B cell (primary cell): ENCODE results near the gene PARD3. TPM values are rescaled to one million over a fixed set of nuclear protein-coding genes. Genes with fewer than 3 reads are reported as not detected.

Experiments
- ATAC-seq: fragments of 200-7000 bp; cut with Tn5 transposase; one replicate; pipeline ENCODE4 v1.10.0; 2021; ENCODE audit warnings: low read depth, mild to moderate bottlenecking, moderate number of reproducible peaks, moderate library complexity
- CTCF ChIA-PET: fragments of 350-600 bp; sonication (Branson Sonifier 250); formaldehyde crosslinking; loops from one replicate; lab custom pipeline; 2021; ENCODE audit warnings: antibody characterized with exemption, inconsistent platforms; lab: Charles Lee
- POLR2A ChIA-PET: fragments of 350-600 bp; sonication (Branson Sonifier 250); formaldehyde crosslinking; loops from one replicate; lab custom pipeline; 2021; ENCODE audit warnings: antibody characterized with exemption; lab: Charles Lee
- DNase-seq: peaks from one replicate; pipeline ENCODE4 v3.0.0; 2013
- H2AFZ ChIP-seq: 2 replicates; pipeline ENCODE4 v1.6.1; 2012; ENCODE audit warnings: mild to moderate bottlenecking, low read depth, low read length; ENCODE audit not compliant: insufficient read depth, poor library complexity, severe bottlenecking
- H3K27ac ChIP-seq, 2 donors: 1 replicate in 1 of 2; 2 replicates in 1 of 2; pipeline ENCODE4 v1.5.1; 2012 to 2013; ENCODE audit warnings: low read length in 2 of 2, mild to moderate bottlenecking in 2 of 2, moderate library complexity in 1 of 2
- H3K27me3 ChIP-seq, 4 experiments: fragments of 200-600 bp in 1 of 4; sonication (generic) in 1 of 4; replicated peaks in 1 of 4; 1 replicate in 2 of 4; 2 replicates in 2 of 4; pipeline versions ENCODE4 v1.6.1 to v1.7.0; 2013 to 2016; ENCODE audit warnings: low read length in 3 of 4, mild to moderate bottlenecking in 2 of 4, mixed read lengths in 1 of 4, moderate library complexity in 1 of 4; ENCODE audit not compliant: insufficient read depth in 4 of 4, control insufficient read depth in 3 of 4; ENCODE audit errors: control extremely low read depth in 1 of 4
- H3K36me3 ChIP-seq, 2 experiments: replicated peaks in 1 of 2; 1 replicate in 1 of 2; 2 replicates in 1 of 2; pipeline versions ENCODE4 v1.6.1 to v1.7.1; 2013; ENCODE audit warnings: low read length in 1 of 2; ENCODE audit not compliant: insufficient read depth in 2 of 2, control insufficient read depth in 1 of 2; ENCODE audit errors: control extremely low read depth in 1 of 2, extremely low read depth in 1 of 2
- H3K4me1 ChIP-seq, 2 donors: fragments of 200-600 bp in 1 of 2; sonication (generic) in 1 of 2; 1 replicate in 1 of 2; 2 replicates in 1 of 2; pipeline versions ENCODE4 v1.5.1 to v1.6.1; 2013 to 2017; ENCODE audit warnings: low read length in 2 of 2; ENCODE audit not compliant: control insufficient read depth in 2 of 2, insufficient read depth in 2 of 2
- H3K4me2 ChIP-seq: replicated peaks from 2 replicates; pipeline ENCODE3; 2012; ENCODE audit warnings: mild to moderate bottlenecking, low read depth, low read length; ENCODE audit not compliant: poor library complexity, severe bottlenecking
- H3K4me3 ChIP-seq, 5 experiments: fragments of 200-600 bp in 1 of 5; sonication (generic) in 1 of 5; 1 replicate in 3 of 5; 2 replicates in 2 of 5; pipeline versions ENCODE4 v1.5.1 to v1.7.0; 2011 to 2016; ENCODE audit warnings: low read length in 4 of 5, mild to moderate bottlenecking in 4 of 5, low read depth in 2 of 5, control low read depth in 1 of 5, moderate library complexity in 1 of 5; ENCODE audit not compliant: insufficient read depth in 1 of 5; ENCODE audit errors: control extremely low read depth in 1 of 5, extremely low read depth in 1 of 5
- H3K79me2 ChIP-seq: fragments of 200-600 bp; sonication (generic); one replicate; pipeline ENCODE4 v1.6.0; 2016; ENCODE audit warnings: low read length; ENCODE audit not compliant: control insufficient read depth, insufficient read depth
- H3K9ac ChIP-seq: fragments of 200-600 bp; sonication (generic); 2 replicates; pipeline ENCODE4 v1.6.1; 2017; ENCODE audit warnings: mild to moderate bottlenecking, low read length, moderate library complexity
- H3K9me3 ChIP-seq, 3 donors: one replicate each; pipeline versions ENCODE4 v1.6.1 to v1.7.1; 2013; ENCODE audit warnings: low read length in 2 of 3; ENCODE audit not compliant: control insufficient read depth in 2 of 3, insufficient read depth in 1 of 3; ENCODE audit errors: control extremely low read depth in 1 of 3
- H4K20me1 ChIP-seq: 2 replicates; pipeline ENCODE4 v1.6.0; 2012; ENCODE audit warnings: mild to moderate bottlenecking, low read length; ENCODE audit not compliant: insufficient read depth, control insufficient read depth, poor library complexity, severe bottlenecking
- H3K27ac Mint-ChIP-seq: one replicate; pipeline ENCODE4 v1.8.0; 2021; ENCODE audit warnings: mixed read lengths
- H3K27me3 Mint-ChIP-seq: one replicate; pipeline ENCODE4 v1.8.0; 2021; ENCODE audit warnings: mixed read lengths
- H3K4me1 Mint-ChIP-seq: one replicate; pipeline ENCODE4 v1.8.0; 2021; ENCODE audit warnings: mixed read lengths
- H3K4me3 Mint-ChIP-seq: one replicate; pipeline ENCODE4 v1.8.0; 2021; ENCODE audit warnings: mixed read lengths
- H3K9me3 Mint-ChIP-seq: one replicate; pipeline ENCODE4 v1.8.0; 2022; ENCODE audit warnings: mixed read lengths; ENCODE audit not compliant: insufficient read depth
- EZH2 ChIP-seq: IDR thresholded peaks from 2 replicates; pipeline ENCODE4 v1.6.1; 2012; ENCODE audit warnings: borderline replicate concordance, low read depth, mild to moderate bottlenecking, moderate library complexity, low read length; ENCODE audit not compliant: insufficient read depth, poor library complexity, severe bottlenecking
- WGBS: methylation state at CpG from one replicate; pipeline ENCODE4 v1.1.5; 2013; ENCODE audit warnings: missing lambda C conversion rate; ENCODE audit not compliant: insufficient coverage; 5-methylcytosine and 5-hydroxymethylcytosine counted together
- intact Hi-C: fragments of 100-400 bp; cut with micrococcal nuclease; formaldehyde crosslinking; loops from one replicate; pipeline ENCODE4 v1.10.0; 2022
- polyA plus RNA-seq: library from polyadenylated mRNA; depleted of rRNA; stranded (reverse); fragments of >200 nt; gene quantifications from 2 replicates; pipeline ENCODE4 v1.2.3, GENCODE V29; 2012
- total RNA-seq, 2 donors: library from RNA; stranded (reverse); fragments of 120-200 nt in 1 of 2; gene quantifications; 1 replicate in 1 of 2; 2 replicates in 1 of 2; pipeline versions ENCODE4 v1.2.3 to v1.2.4, GENCODE V29; 2013 to 2022
- TF ChIP-seq, protein P1 (sequence below): fragments of 200-600 bp; IDR thresholded peaks from one replicate; pipeline ENCODE4 v1.8.0; 2022; ENCODE audit warnings: antibody characterized with exemption, mild to moderate bottlenecking

Gene PARD3
- total and polyA plus RNA-seq, 2 donors (not counting 1 experiment from before 2014, with no cell fraction given) = not detected

DNA sequence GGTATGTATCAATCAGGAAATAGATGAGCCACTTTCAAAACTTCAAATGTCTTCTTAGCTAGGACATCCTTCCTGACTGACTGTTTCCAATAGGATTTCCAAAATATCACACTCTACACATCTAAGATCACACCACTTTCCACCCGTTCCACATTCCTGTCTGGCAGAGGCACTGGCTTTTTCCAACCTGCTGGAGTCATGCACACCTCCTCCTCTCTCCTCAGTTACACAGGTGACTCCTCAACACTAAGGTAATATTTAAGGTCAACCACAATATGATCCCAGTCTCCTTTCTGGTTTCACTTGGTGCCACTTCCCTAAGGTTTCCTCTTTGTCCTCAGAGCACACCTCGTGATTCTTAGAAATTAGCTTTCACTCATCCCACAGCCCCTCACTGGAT, 196.5 kb downstream of the PARD3 start:
- no peak overlapping the region for H3K9ac ChIP-seq
- Mint-ChIP-seq H3K4me1 (no peaks in the 10 kb centered on the region), H3K27me3 (peaks cover 6% of the 10 kb centered on the region), H3K4me3 (no peak overlapping the region), H3K27ac (no peak overlapping the region), H3K9me3 (no peaks in the 10 kb centered on the region)
- H3K9me3 ChIP-seq = no peaks in the 10 kb centered on the region
- TF ChIP-seq EZH2 = no peak
- intact Hi-C loops = no loop called here
- H4K20me1 ChIP-seq = no peaks in the 10 kb centered on the region
- no peak overlapping the region for H3K4me3 ChIP-seq
- CTCF ChIA-PET = interaction anchor here (0.9 to 1.3 kb wide), 2 partner anchors 18 to 20 kb away, joined by 3 read pairs; no protein-coding TSS in a partner anchor
- no peaks in the 10 kb centered on the region for H3K4me1 ChIP-seq
- POLR2A ChIA-PET = no interaction called here
- H3K79me2 ChIP-seq = no peaks in the 10 kb centered on the region
- no peaks in the 10 kb centered on the region for H3K27me3 ChIP-seq
- DNase-seq (no peak), ATAC-seq (no peak)
- WGBS = 94% methylated on average over 2 of the region's 2 CpGs
- H3K36me3 ChIP-seq = no peaks in the 10 kb centered on the region
- H3K27ac ChIP-seq = no peak overlapping the region
- H3K4me2 ChIP-seq = no peak overlapping the region
- H2AFZ ChIP-seq = no peak overlapping the region

DNA sequence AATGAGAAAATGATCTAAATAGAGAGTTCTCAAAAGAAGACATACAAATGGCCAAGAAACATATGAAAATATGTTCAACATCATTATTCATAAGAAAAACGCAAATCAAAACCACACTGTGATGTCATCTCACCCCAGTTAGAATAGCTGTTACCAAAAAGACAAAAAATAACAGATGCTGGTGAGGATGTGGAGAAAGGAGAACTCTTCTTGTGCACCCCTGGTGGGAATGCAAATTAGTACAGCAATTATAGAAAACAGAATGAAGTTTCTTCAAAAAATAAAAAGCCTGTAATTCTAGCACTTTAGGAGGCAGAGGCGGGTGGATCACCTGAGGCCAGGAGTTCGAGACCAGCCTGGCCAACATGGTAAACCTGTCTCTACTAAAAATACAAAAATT, 199.3 kb downstream of the PARD3 start:
- no peak overlapping the region for H3K4me2 ChIP-seq
- ChIA-PET POLR2A (no interaction called here), CTCF (interaction anchor here (1.2 kb wide), 1 partner anchor 93 kb away, joined by 3 read pairs; no protein-coding TSS in a partner anchor)
- H3K4me3 ChIP-seq = no peak overlapping the region
- Mint-ChIP-seq H3K27me3 (peaks cover 11% of the 10 kb centered on the region), H3K9me3 (no peaks in the 10 kb centered on the region), H3K27ac (no peak overlapping the region), H3K4me1 (no peaks in the 10 kb centered on the region), H3K4me3 (no peak overlapping the region)
- ATAC-seq = no peak
- H3K36me3 ChIP-seq = no peaks in the 10 kb centered on the region
- intact Hi-C loops = no loop called here
- H3K79me2 ChIP-seq = no peaks in the 10 kb centered on the region
- H2AFZ ChIP-seq = no peak overlapping the region
- H3K27ac ChIP-seq = no peak overlapping the region
- H3K27me3 ChIP-seq = no peaks in the 10 kb centered on the region
- no CpG with 5 or more reads among the region's 3 CpGs for WGBS
- no peak for TF ChIP-seq EZH2
- TF ChIP-seq, protein P1, sequence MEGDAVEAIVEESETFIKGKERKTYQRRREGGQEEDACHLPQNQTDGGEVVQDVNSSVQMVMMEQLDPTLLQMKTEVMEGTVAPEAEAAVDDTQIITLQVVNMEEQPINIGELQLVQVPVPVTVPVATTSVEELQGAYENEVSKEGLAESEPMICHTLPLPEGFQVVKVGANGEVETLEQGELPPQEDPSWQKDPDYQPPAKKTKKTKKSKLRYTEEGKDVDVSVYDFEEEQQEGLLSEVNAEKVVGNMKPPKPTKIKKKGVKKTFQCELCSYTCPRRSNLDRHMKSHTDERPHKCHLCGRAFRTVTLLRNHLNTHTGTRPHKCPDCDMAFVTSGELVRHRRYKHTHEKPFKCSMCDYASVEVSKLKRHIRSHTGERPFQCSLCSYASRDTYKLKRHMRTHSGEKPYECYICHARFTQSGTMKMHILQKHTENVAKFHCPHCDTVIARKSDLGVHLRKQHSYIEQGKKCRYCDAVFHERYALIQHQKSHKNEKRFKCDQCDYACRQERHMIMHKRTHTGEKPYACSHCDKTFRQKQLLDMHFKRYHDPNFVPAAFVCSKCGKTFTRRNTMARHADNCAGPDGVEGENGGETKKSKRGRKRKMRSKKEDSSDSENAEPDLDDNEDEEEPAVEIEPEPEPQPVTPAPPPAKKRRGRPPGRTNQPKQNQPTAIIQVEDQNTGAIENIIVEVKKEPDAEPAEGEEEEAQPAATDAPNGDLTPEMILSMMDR = no peak
- no peaks in the 10 kb centered on the region for H3K4me1 ChIP-seq
- no peak overlapping the region for H3K9ac ChIP-seq
- DNase-seq = no peak
- no peaks in the 10 kb centered on the region for H3K9me3 ChIP-seq
- H4K20me1 ChIP-seq = no peaks in the 10 kb centered on the region
